ENCODE measurements around the gene PDCD10. TPM values are rescaled to one million over a fixed set of nuclear protein-coding genes. Genes with fewer than 3 reads are reported as not detected.

Gene PDCD10
- total RNA-seq, 4 donors from 2014 or later, result 45.4 to 83.5 (median 73.0) TPM

DNA sequence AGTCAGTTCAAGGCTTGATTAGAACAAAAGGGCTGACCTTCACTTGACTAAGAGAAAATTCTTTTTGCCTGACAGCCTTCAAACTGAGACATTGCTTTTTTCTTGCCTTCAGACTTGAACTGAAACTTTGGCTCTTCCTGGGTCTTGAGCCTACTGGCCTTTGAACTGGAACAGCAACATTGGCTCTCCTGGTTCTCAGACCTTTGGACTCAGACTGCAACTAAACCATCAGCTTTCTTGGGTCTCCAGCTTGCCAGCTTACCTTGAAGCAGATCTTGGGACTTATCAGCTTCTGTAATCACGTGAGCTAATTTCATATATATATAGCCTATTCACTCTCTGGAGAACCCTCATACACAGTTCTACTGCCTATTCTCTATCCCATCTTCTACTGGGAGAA lies 61.5 kb downstream of the PDCD10 start:
- Histone ChIP-seq H3K27ac (no peak overlapping the region), H3K27me3 (no peaks in the 10 kb centered on the region), H3K9me3 (peaks cover 0 to 12% of the 10 kb centered on the region in 2 donors), H3K4me1 (no peaks in the 10 kb centered on the region), H3K36me3 (no peaks in the 10 kb centered on the region), H3K4me3 (no peak overlapping the region)
- intact Hi-C loops (cut with DNase I; ENCODE audit: low total_unique reads), result no loop called here
- TF ChIP-seq, protein P1, sequence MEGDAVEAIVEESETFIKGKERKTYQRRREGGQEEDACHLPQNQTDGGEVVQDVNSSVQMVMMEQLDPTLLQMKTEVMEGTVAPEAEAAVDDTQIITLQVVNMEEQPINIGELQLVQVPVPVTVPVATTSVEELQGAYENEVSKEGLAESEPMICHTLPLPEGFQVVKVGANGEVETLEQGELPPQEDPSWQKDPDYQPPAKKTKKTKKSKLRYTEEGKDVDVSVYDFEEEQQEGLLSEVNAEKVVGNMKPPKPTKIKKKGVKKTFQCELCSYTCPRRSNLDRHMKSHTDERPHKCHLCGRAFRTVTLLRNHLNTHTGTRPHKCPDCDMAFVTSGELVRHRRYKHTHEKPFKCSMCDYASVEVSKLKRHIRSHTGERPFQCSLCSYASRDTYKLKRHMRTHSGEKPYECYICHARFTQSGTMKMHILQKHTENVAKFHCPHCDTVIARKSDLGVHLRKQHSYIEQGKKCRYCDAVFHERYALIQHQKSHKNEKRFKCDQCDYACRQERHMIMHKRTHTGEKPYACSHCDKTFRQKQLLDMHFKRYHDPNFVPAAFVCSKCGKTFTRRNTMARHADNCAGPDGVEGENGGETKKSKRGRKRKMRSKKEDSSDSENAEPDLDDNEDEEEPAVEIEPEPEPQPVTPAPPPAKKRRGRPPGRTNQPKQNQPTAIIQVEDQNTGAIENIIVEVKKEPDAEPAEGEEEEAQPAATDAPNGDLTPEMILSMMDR (IDR thresholded peaks at IDR 0.05), result no peak
- no peak for TF ChIP-seq POLR2A (IDR thresholded peaks at IDR 0.05)
- DNase-seq, result no peak

DNA sequence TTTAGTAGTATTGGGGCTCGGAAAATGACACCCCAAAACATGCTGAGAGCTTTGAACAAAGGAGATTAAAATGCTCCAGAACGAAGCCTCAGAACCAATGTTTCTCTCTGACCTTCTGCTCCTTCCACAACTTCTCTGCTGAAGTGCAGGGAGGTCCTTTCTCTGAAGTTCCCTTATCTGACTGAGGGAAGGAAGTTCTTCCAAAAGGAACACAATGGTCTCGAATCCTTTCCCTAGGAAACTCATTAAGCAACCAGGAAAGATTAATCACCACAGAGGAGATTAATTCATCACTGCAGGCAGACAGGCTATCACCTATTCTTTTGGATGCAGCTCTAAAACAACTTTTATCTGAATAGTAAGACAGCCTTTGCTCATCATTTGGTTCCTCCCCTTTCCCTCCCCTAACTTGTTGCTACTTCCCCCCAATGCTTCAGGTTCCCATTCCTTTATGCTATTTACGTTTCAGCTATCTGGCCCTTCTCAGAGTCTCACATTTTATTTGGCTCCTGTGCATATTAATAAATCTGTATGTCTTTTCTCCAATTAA lies 62.7 kb downstream of the PDCD10 start:
- no peak overlapping the region for H3K27ac ChIP-seq
- peaks cover 0 to 12% of the 10 kb centered on the region in 2 donors for H3K9me3 ChIP-seq
- no peaks in the 10 kb centered on the region for H3K36me3 ChIP-seq
- H3K27me3 ChIP-seq, result no peaks in the 10 kb centered on the region
- no peak overlapping the region for H3K4me3 ChIP-seq
- DNase-seq, result no peak
- TF ChIP-seq, protein P1 (IDR thresholded peaks at IDR 0.05), result no peak
- TF ChIP-seq POLR2A (IDR thresholded peaks at IDR 0.05), result no peak
- intact Hi-C loops (cut with DNase I; ENCODE audit: low total_unique reads), result no loop called here
- no peaks in the 10 kb centered on the region for H3K4me1 ChIP-seq

DNA sequence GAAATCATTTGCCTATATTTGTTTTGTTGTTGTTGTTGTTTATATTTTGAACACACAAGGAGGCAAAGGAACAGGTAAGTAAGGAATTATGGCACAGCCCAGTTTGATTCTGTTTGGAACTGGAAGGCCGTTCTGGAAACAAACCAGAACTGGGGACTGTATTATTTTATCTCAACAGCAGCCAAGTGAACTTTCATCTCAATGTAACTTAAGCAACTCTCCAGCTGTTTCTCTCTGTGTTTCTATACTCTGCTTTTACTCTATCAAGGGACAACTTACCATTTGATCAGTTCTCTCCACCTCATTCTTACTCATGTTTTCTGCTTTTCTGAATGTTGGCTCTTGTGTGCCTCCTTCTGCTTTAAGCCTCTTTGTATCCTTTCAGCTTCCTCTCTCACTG lies 65.0 kb downstream of the PDCD10 start:
- no peak for DNase-seq
- Histone ChIP-seq H3K27ac (no peak overlapping the region), H3K36me3 (no peaks in the 10 kb centered on the region), H3K4me1 (no peaks in the 10 kb centered on the region), H3K9me3 (no peaks in the 10 kb centered on the region), H3K4me3 (no peak overlapping the region), H3K27me3 (no peaks in the 10 kb centered on the region)
- TF ChIP-seq, protein P1 (IDR thresholded peaks at IDR 0.05), result no peak
- no peak for TF ChIP-seq POLR2A (IDR thresholded peaks at IDR 0.05)
- intact Hi-C loops (cut with DNase I; ENCODE audit: low total_unique reads), result no loop called here

DNA sequence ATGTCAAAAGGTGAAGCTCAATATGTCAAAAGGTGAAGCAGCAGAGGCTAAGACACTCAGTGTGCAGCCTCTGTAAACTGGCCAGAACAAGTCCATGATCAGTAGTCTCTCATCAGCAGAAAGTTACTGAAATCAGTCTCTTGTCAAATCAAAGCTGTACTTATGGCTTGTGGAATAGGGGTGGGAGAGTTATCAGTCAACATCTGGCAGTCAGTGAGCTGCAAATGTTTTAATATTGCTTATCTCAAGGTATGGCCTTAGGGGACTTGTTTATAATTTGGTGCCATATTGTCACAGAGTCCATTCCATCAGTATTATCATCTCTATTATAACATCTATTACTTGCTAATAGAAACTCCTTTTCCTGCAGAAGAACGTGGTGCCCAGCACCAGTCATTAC lies 66.0 kb downstream of the PDCD10 start:
- TF ChIP-seq, protein P1 (IDR thresholded peaks at IDR 0.05), result no peak
- no peak for TF ChIP-seq POLR2A (IDR thresholded peaks at IDR 0.05)
- Histone ChIP-seq H3K27me3 (no peaks in the 10 kb centered on the region), H3K27ac (no peak overlapping the region), H3K36me3 (no peaks in the 10 kb centered on the region), H3K4me1 (no peaks in the 10 kb centered on the region), H3K4me3 (no peak overlapping the region), H3K9me3 (no peaks in the 10 kb centered on the region)
- intact Hi-C loops (cut with DNase I; ENCODE audit: low total_unique reads), result no loop called here
- DNase-seq, result no peak

DNA sequence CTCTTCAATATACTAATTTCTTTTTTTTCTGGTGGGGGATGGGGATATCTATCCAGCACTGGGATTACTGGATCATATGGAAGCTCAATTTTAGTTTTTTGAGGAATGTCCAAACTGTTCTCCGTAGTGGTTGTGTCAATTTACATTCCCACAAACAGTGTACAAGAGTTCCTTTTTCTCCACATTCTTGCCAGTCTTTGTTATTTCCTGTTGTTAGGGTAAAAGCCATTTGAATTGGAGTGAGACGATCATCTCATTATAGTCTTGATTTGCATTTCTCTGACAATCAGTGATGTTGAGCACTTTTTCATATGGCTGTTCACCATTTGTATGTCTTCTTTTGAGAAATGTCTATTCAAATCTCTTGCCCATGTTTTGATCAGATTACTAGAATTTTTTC lies 68.1 kb downstream of the PDCD10 start:
- Histone ChIP-seq H3K27me3 (no peaks in the 10 kb centered on the region), H3K27ac (no peak overlapping the region), H3K9me3 (no peaks in the 10 kb centered on the region), H3K36me3 (no peaks in the 10 kb centered on the region), H3K4me3 (no peak overlapping the region), H3K4me1 (no peaks in the 10 kb centered on the region)
- DNase-seq, result no peak
- intact Hi-C loops (cut with DNase I; ENCODE audit: low total_unique reads), result no loop called here
- TF ChIP-seq, protein P1 (IDR thresholded peaks at IDR 0.05), result no peak
- no peak for TF ChIP-seq POLR2A (IDR thresholded peaks at IDR 0.05)

Data from uterus (tissue), 4 donors.